Measurements from ENCODE around the gene EGFR.

DNA sequence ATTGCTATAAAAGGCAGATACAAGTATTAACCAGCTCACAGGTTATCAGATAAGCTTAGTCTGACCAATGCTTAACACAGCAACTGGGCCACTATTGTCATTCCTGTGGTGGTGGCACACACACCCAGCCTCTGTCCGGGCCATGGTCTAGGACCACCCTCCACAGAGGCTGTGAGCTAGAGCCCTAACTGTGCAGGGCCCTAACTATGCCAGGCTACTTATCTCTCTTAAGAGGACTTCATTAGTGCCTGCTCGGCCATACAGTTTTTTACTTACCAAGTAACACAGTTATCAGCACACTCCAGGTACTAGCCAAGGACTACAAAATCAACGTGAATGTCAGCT lies 2.1 kb upstream of the EGFR start:
- TF ChIP-seq, protein P1, sequence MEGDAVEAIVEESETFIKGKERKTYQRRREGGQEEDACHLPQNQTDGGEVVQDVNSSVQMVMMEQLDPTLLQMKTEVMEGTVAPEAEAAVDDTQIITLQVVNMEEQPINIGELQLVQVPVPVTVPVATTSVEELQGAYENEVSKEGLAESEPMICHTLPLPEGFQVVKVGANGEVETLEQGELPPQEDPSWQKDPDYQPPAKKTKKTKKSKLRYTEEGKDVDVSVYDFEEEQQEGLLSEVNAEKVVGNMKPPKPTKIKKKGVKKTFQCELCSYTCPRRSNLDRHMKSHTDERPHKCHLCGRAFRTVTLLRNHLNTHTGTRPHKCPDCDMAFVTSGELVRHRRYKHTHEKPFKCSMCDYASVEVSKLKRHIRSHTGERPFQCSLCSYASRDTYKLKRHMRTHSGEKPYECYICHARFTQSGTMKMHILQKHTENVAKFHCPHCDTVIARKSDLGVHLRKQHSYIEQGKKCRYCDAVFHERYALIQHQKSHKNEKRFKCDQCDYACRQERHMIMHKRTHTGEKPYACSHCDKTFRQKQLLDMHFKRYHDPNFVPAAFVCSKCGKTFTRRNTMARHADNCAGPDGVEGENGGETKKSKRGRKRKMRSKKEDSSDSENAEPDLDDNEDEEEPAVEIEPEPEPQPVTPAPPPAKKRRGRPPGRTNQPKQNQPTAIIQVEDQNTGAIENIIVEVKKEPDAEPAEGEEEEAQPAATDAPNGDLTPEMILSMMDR (IDR thresholded peaks at IDR 0.05), result no peak
- no peak for TF ChIP-seq POLR2A (IDR thresholded peaks at IDR 0.05)
